ENCODE results near the gene SCGB1A1. TPM values are rescaled to one million over a fixed set of nuclear protein-coding genes. Genes with fewer than 3 reads are reported as not detected.
"Not testable (repeated sequence)": the region's sequence is repeated elsewhere in the genome, so short reads cannot be mapped to it uniquely, and the experiment has no call there.

SCGB1A1 gene
- polyA plus RNA-seq, 3 donors: not detected

- Histone ChIP-seq H3K4me3 (replicated peaks in 1 of 3; ENCODE audit: low read depth in 2 of 3, low read length in 3 of 3) (no peak overlapping the region), H3K9ac (ENCODE audit: insufficient read depth, low read length, poor library complexity, severe bottlenecking) (no peak overlapping the region), H3K4me2 (replicated peaks; ENCODE audit: extremely low read depth, low read length, poor library complexity, severe bottlenecking) (no peak overlapping the region), H3K4me1 (ENCODE audit: control insufficient read depth in 1 of 2, insufficient read depth in 2 of 2, low read length in 2 of 2) (peaks cover 6 to 12% of the 10 kb centered on the region in 2 donors), H2AFZ (ENCODE audit: insufficient read depth, low read depth, low read length, poor library complexity, severe bottlenecking) (no peak overlapping the region), H3K27ac (ENCODE audit: low read depth in 1 of 2, low read length in 2 of 2) (no peak overlapping the region), H3K27me3 (ENCODE audit: control insufficient read depth in 2 of 2, insufficient read depth in 2 of 2, low read length in 2 of 2) (no peaks in the 10 kb centered on the region), H3K9me3 (replicated peaks in 1 of 2; ENCODE audit: control insufficient read depth in 1 of 2, insufficient read depth in 1 of 2, low read length in 2 of 2) (no peaks in the 10 kb centered on the region), H3K79me2 (ENCODE audit: insufficient read depth, low read length) (no peaks in the 10 kb centered on the region), H4K20me1 (ENCODE audit: insufficient read depth, low read length) (no peaks in the 10 kb centered on the region), H3K36me3 (replicated peaks in 1 of 2; ENCODE audit: control insufficient read depth in 1 of 2, insufficient read depth in 2 of 2, low read length in 2 of 2) (peaks cover 0 to 12% of the 10 kb centered on the region in 2 donors)
- WGBS (ENCODE audit: insufficient coverage): over 99% methylated on average over 8 of the region's 9 CpGs
- H3K4me1 Mint-ChIP-seq: peaks cover 25% of the 10 kb centered on the region
- no peak for DNase-seq
- H3K27ac Mint-ChIP-seq: peak overlapping the region in 4 of 7 donors; percentile 12 to 79 (median 28)
- no peak overlapping the region for H3K4me3 Mint-ChIP-seq
- peaks cover 6 to 30% of the 10 kb centered on the region in 2 donors for H3K36me3 Mint-ChIP-seq
- no peaks in the 10 kb centered on the region for H3K27me3 Mint-ChIP-seq (ENCODE audit: low read depth in 3 of 3)
- no peak for TF ChIP-seq CTCF (IDR thresholded peaks at IDR 0.05)
- intact Hi-C loops (cut with micrococcal nuclease): no loop called here
- H3K9me3 Mint-ChIP-seq: no peaks in the 10 kb centered on the region
These were observed 44.0 kb upstream of the SCGB1A1 start for GRCh38 chr11:62374801-62375200.

GRCh38 chr11:62378459-62379063 is 40.3 kb upstream of the SCGB1A1 start:
- peaks cover 2 to 10% of the 10 kb centered on the region in 2 donors for H3K36me3 ChIP-seq (replicated peaks in 1 of 2; ENCODE audit: control insufficient read depth in 1 of 2, insufficient read depth in 2 of 2, low read length in 2 of 2)
- Mint-ChIP-seq H3K27ac (peak overlapping the region in 1 of 7 donors; percentile 40), H3K36me3 (peaks cover 5 to 22% of the 10 kb centered on the region in 2 donors)
- H3K4me1 ChIP-seq (ENCODE audit: control insufficient read depth in 1 of 2, insufficient read depth in 2 of 2, low read length in 2 of 2); H3K27me3 ChIP-seq (ENCODE audit: control insufficient read depth in 2 of 2, insufficient read depth in 2 of 2, low read length in 2 of 2); H3K4me3 ChIP-seq (replicated peaks in 1 of 3; ENCODE audit: low read depth in 2 of 3, low read length in 3 of 3); H3K79me2 ChIP-seq (ENCODE audit: insufficient read depth, low read length); H3K4me1 Mint-ChIP-seq; H3K27me3 Mint-ChIP-seq (ENCODE audit: low read depth in 3 of 3); H3K9me3 ChIP-seq (replicated peaks in 1 of 2; ENCODE audit: control insufficient read depth in 1 of 2, insufficient read depth in 1 of 2, low read length in 2 of 2); H3K27ac ChIP-seq (ENCODE audit: low read depth in 1 of 2, low read length in 2 of 2); H3K9ac ChIP-seq (ENCODE audit: insufficient read depth, low read length, poor library complexity, severe bottlenecking); H3K9me3 Mint-ChIP-seq; H4K20me1 ChIP-seq (ENCODE audit: insufficient read depth, low read length); H2AFZ ChIP-seq (ENCODE audit: insufficient read depth, low read depth, low read length, poor library complexity, severe bottlenecking); H3K4me2 ChIP-seq (replicated peaks; ENCODE audit: extremely low read depth, low read length, poor library complexity, severe bottlenecking); H3K4me3 Mint-ChIP-seq: not testable (repeated sequence)
- peak; percentile 77 for TF ChIP-seq CTCF (IDR thresholded peaks at IDR 0.05)
- intact Hi-C loops (cut with micrococcal nuclease): loop anchor here in 1 of 2 donors (2.0 kb wide), 1 partner anchor 40 kb away; no protein-coding TSS in a partner anchor
- DNase-seq: peak; percentile 21 to 64 (median 46)
- 0% methylated on average over 4 of the region's 9 CpGs for WGBS (ENCODE audit: insufficient coverage)

- no CpG with 5 or more reads among the region's 2 CpGs for WGBS (ENCODE audit: insufficient coverage)
- H3K4me3 ChIP-seq (replicated peaks in 1 of 3; ENCODE audit: low read depth in 2 of 3, low read length in 3 of 3); H3K9ac ChIP-seq (ENCODE audit: insufficient read depth, low read length, poor library complexity, severe bottlenecking); H3K9me3 Mint-ChIP-seq; H3K4me2 ChIP-seq (replicated peaks; ENCODE audit: extremely low read depth, low read length, poor library complexity, severe bottlenecking); DNase-seq; H2AFZ ChIP-seq (ENCODE audit: insufficient read depth, low read depth, low read length, poor library complexity, severe bottlenecking); H4K20me1 ChIP-seq (ENCODE audit: insufficient read depth, low read length); H3K9me3 ChIP-seq (replicated peaks in 1 of 2; ENCODE audit: control insufficient read depth in 1 of 2, insufficient read depth in 1 of 2, low read length in 2 of 2); H3K27me3 ChIP-seq (ENCODE audit: control insufficient read depth in 2 of 2, insufficient read depth in 2 of 2, low read length in 2 of 2); H3K36me3 ChIP-seq (replicated peaks in 1 of 2; ENCODE audit: control insufficient read depth in 1 of 2, insufficient read depth in 2 of 2, low read length in 2 of 2); H3K27me3 Mint-ChIP-seq (ENCODE audit: low read depth in 3 of 3); H3K4me1 ChIP-seq (ENCODE audit: control insufficient read depth in 1 of 2, insufficient read depth in 2 of 2, low read length in 2 of 2); H3K4me1 Mint-ChIP-seq; H3K79me2 ChIP-seq (ENCODE audit: insufficient read depth, low read length); H3K27ac ChIP-seq (ENCODE audit: low read depth in 1 of 2, low read length in 2 of 2); H3K4me3 Mint-ChIP-seq; H3K27ac Mint-ChIP-seq: not testable (repeated sequence)
- peaks cover 5 to 24% of the 10 kb centered on the region in 2 donors for H3K36me3 Mint-ChIP-seq
- intact Hi-C loops (cut with micrococcal nuclease): loop anchor here in 1 of 2 donors (2.0 kb wide), 1 partner anchor 41 kb away; no protein-coding TSS in a partner anchor
These were observed 39.2 kb upstream of the SCGB1A1 start for GRCh38 chr11:62379586-62379985.
